Testis (tissue), 2 donors: ENCODE measurements around the gene GNPTG.

ENCODE experiments used
- CTCF ChIP-seq, 3 experiments: fragments of 450-650 bp in 2 of 3; fragments of 200-600 bp in 1 of 3; sonication (generic) in 1 of 3; IDR thresholded peaks; one replicate each; pipeline ENCODE4 v1.5.1; 2016 to 2019; ENCODE audit warnings: antibody characterized with exemption in 3 of 3, mild to moderate bottlenecking in 2 of 3, moderate library complexity in 1 of 3
- POLR2A ChIP-seq: fragments of 450-650 bp; IDR thresholded peaks from one replicate; pipeline ENCODE4 v1.6.1; 2017; ENCODE audit warnings: antibody characterized with exemption, mild to moderate bottlenecking, moderate library complexity

- TF ChIP-seq CTCF (IDR thresholded peaks at IDR 0.05) (no peak), POLR2A (no peak)
These were observed 42.0 kb downstream of the GNPTG start for GRCh38 chr16:1393613-1394176.
